GM10266 (cell line): Measurements from ENCODE around the gene IFI6.
"Not testable (repeated sequence)": the region's sequence is repeated elsewhere in the genome, so short reads cannot be mapped to it uniquely, and the experiment has no call there.

Experiments used
- DNase-seq: peaks from one replicate; pipeline ENCODE4 v3.0.0; 2012; ENCODE audit errors: extremely low spot score
- CTCF ChIP-seq: IDR thresholded peaks from 2 replicates; pipeline ENCODE4 v1.5.1; 2012; ENCODE audit warnings: mild to moderate bottlenecking, low read depth; ENCODE audit not compliant: control insufficient read depth, insufficient read depth; ENCODE audit errors: missing control alignments

The IFI6 gene

DNA sequence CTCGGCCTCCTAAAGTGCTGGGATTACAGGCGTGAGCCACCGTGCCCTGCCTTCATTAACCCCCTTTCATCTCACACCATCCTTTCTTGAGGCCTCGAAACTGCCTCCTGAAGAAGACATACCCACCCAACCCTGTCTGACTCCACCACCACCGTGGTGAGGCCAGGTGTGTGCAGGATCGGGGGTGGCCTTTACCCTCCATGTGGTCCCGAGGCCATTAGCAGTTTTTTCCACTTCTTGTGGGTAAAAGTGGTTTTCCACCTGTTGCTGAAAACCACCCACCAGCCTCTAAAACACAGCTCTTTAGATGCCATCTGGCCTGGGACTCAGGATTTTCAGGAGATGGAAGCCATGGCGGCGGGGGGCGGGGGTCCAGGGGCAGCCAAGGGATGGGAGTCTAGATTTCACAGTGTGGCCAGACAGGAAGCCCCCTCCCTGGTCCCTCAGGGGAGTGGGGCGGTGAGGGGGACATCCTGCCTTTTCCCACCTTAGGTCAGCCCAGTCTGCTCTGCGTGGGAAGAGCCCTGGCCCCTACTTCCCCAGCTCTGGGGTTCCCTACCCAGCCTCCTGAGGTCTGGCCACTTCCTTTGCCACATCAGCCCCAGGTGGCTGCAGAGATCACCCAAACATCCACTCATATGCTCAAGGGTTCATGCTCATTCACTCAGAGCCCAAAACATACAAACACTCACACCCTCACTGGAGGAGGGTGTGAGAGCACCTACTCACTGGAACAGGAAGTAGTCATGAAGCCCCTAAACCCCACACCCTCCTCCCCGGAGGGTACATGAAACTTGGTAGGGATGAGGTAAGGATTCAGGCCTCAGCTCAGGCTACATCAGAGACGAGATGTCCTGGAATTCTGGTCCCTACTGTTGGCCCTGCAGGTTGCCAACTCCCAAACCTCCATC, 39.4 kb downstream of the IFI6 start:
- TF ChIP-seq CTCF: no peak
- DNase-seq: peak; percentile 80

DNA sequence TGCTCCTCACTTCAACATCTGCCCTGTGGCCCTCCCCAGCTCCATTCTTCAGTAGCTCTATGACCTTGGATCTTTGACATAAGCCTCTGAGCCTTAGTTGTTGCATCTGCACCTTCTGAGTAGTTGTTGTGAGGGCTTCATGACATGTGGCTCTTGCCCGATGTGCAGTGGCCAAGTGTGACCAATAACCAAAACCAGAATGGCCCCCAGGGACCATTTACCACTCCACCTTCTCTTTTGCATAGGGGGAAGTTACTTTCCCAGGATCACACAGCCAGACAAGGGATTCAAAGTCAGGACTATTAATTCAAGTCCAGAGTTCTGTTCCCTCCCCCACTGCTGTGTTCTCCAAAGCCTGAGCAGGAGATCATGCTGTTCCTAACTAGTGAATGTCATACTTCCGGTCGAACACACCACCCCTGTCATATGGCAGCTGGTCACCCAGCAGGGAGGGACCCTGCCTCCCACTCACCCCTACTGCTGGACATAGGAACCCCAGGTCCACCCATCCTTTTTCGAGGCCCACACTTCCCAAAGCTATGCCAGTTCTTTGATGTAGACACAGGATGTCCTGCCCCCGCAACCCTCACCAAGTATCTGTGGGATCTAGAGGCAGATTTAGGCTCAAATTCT, 41.0 kb downstream of the IFI6 start:
- no peak for TF ChIP-seq CTCF
- DNase-seq: no peak

DNA sequence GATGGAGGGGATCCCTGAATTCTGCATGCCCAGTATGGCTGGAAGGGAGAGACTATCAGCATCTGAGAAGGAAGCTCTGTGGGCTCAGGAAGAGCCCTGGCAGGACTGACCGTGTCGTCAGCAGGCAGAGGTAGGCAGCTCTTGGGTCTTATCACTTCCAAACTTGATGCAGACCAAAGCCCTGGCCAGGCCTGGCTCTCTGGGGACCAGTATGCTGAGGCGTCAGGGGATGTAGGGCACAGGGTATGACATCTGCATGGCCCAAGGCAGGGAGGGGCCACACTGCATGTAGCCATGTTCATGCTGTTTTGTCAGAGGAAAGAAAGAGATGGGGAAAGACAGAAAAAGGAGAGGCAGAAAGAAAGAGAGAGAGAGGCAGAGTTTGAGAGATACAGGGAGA, 43.3 kb downstream of the IFI6 start:
- no peak for DNase-seq
- TF ChIP-seq CTCF: no peak

DNA sequence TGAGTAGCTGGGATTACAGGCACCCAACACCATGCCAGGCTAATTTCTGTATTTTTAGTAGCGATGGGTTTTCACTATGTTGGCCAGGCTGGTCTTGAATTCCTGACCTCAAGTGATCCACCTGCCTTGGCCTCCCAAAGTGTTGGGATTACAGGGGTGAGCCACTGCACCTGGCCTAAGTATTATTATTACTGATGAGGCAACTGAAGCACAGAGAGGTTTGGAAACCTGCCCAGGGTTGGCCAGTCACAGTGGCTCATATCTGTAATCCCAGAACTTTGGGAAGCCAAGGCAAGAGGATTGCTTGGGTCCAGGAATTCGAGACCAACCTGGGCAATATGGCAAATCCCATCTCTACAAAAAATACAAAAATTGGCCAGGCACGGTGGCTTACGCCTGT, 44.3 kb downstream of the IFI6 start:
- DNase-seq: not testable (repeated sequence)

GRCh38 chr1:27627061-27627460, 44.9 kb downstream of the IFI6 start:
- no peak for TF ChIP-seq CTCF
- no peak for DNase-seq

DNA sequence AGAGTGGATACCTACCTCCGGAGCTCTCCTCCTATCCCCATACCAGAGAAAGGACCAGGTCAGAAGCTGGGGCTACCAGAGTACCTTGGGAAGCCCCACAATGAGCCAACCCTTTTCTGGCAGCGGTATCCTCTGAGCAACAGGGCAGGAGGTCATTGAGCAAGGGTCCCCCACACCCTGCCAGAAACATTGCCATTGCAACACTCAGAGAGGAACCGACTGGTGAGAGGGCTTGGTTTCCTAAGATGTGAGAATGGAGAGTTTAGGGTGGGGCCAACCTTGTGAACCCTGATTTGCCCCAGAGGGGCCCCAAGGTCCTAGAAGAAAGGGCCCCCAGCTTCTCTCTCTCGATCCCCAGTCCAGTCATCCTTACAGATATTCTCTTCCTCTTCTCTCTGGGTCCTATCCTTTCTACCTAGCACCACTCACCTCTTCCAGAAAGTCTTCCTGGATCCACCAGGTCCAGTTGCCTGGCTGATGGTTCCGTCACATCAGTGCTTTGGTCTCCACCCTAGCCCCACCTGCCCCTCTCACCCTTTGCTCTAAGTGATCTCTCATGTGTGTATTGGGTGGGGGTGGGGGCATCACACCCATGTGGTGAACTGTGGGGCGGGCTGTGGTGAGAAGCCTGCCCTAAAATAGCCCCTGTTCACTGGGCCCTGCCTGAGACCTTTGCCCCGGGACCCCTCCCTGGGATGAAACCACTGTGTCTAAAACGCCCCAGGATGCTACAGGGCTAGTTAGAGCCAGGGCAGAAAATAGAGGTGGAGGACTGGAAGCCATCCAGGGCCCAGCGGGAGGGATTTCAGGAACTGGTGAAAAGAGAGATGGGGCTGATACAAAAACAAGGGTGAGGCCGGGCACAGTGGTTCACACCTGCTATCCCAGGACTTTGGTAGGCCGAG, 45.7 kb downstream of the IFI6 start:
- no peak for TF ChIP-seq CTCF
- no peak for DNase-seq

- no peak for TF ChIP-seq CTCF
- peak; percentile 68 for DNase-seq
Observed at GRCh38 chr1:27624467-27625178, 47.4 kb downstream of the IFI6 start.
